Smooth muscle cell (in vitro differentiated cells): ENCODE measurements around the gene SLC29A3. TPM values are rescaled to one million over a fixed set of nuclear protein-coding genes. Genes with fewer than 3 reads are reported as not detected.

Experiments
- DNase-seq: peaks from one replicate; lab custom pipeline; 2025; ENCODE audit not compliant: unreplicated experiment; lab: John Stamatoyannopoulos, UW
- H2AFZ ChIP-seq: fragments of 200-600 bp; sonication (generic); 2 replicates; pipeline ENCODE4 v1.6.0; 2016; ENCODE audit warnings: antibody characterized with exemption, low read depth, mild to moderate bottlenecking
- H3F3A ChIP-seq: fragments of 200-600 bp; sonication (generic); 2 replicates; pipeline ENCODE4 v1.6.0; 2017; ENCODE audit warnings: antibody characterized with exemption, low read depth
- H3K27ac ChIP-seq: fragments of 200-600 bp; sonication (generic); 2 replicates; pipeline ENCODE4 v1.5.1; 2016; ENCODE audit warnings: low read depth, mild to moderate bottlenecking
- H3K27me3 ChIP-seq: fragments of 200-600 bp; sonication (generic); 2 replicates; pipeline ENCODE4 v1.6.1; 2016; ENCODE audit warnings: low read depth, mild to moderate bottlenecking
- H3K36me3 ChIP-seq: fragments of 200-600 bp; sonication (generic); 2 replicates; pipeline ENCODE4 v1.5.1; 2016; ENCODE audit warnings: low read depth
- H3K4me1 ChIP-seq: fragments of 200-600 bp; sonication (generic); 2 replicates; pipeline ENCODE4 v1.5.1; 2016; ENCODE audit warnings: low read depth
- H3K4me2 ChIP-seq: fragments of 200-600 bp; sonication (generic); 2 replicates; pipeline ENCODE4 v1.6.0; 2016; ENCODE audit warnings: mild to moderate bottlenecking
- H3K4me3 ChIP-seq: fragments of 200-600 bp; sonication (generic); 2 replicates; pipeline ENCODE4 v1.5.1; 2016; ENCODE audit warnings: mild to moderate bottlenecking
- H3K79me2 ChIP-seq: fragments of 200-600 bp; sonication (generic); 2 replicates; pipeline ENCODE4 v1.6.0; 2016; ENCODE audit warnings: low read depth, mild to moderate bottlenecking
- H3K9ac ChIP-seq: fragments of 200-600 bp; sonication (generic); 2 replicates; pipeline ENCODE4 v1.6.0; 2016; ENCODE audit warnings: low read depth
- H3K9me3 ChIP-seq: fragments of 200-600 bp; sonication (generic); replicated peaks from 2 replicates; pipeline ENCODE4 v1.5.1; 2016; ENCODE audit warnings: low read depth
- H4K20me1 ChIP-seq: fragments of 200-600 bp; sonication (generic); 2 replicates; pipeline ENCODE4 v1.6.0; 2016; ENCODE audit warnings: low read depth
- CTCF ChIP-seq: fragments of 200-600 bp; sonication (generic); IDR thresholded peaks from 2 replicates; pipeline ENCODE4 v1.5.1; 2017; ENCODE audit warnings: borderline replicate concordance, mild to moderate bottlenecking, antibody characterized with exemption; ENCODE audit not compliant: insufficient read depth, poor library complexity, severe bottlenecking
- WGBS: methylation state at CpG from one replicate; pipeline ENCODE4 v1.1.7; 2016; ENCODE audit warnings: low lambda C conversion rate; 5-methylcytosine and 5-hydroxymethylcytosine counted together
- polyA plus RNA-seq: library from polyadenylated mRNA; unstranded; fragments of >200 nt; fragmentation: Nextera tagmentation; extraction: Ambion mirVana; gene quantifications from 2 replicates; pipeline ENCODE4 v1.2.1, GENCODE V29; 2016
- total RNA-seq: library from RNA; depleted of rRNA; stranded (reverse); fragments of >200 nt; gene quantifications from 2 replicates; pipeline ENCODE4 v1.2.3, GENCODE V29; 2014

The SLC29A3 gene
- total and polyA plus RNA-seq, 2 experiments from 2014 or later = 2.9 to 4.8 TPM

- H3K9ac ChIP-seq = no peak overlapping the region
- H2AFZ ChIP-seq = no peak overlapping the region
- DNase-seq = no peak
- no peaks in the 10 kb centered on the region for H3K27me3 ChIP-seq
- H3K36me3 ChIP-seq = peaks cover 11% of the 10 kb centered on the region
- no peak overlapping the region for H3K4me2 ChIP-seq
- peaks cover 98% of the 10 kb centered on the region for H4K20me1 ChIP-seq
- TF ChIP-seq CTCF = no peak
- no peaks in the 10 kb centered on the region for H3K4me1 ChIP-seq
- 85% methylated on average over 12 of the region's 12 CpGs for WGBS
- no peak overlapping the region for H3K27ac ChIP-seq
- peaks cover 24% of the 10 kb centered on the region for H3K79me2 ChIP-seq
- H3F3A ChIP-seq = no peaks in the 10 kb centered on the region
- H3K4me3 ChIP-seq = no peak overlapping the region
- H3K9me3 ChIP-seq = no peaks in the 10 kb centered on the region
Observed at GRCh38 chr10:71289421-71290130, 29.5 kb upstream of the SLC29A3 start.

- peak overlapping the region; percentile 67 for H3K27ac ChIP-seq
- no peaks in the 10 kb centered on the region for H3K9me3 ChIP-seq
- TF ChIP-seq CTCF = no peak
- no peak overlapping the region for H3K4me3 ChIP-seq
- peaks cover 22% of the 10 kb centered on the region for H3K79me2 ChIP-seq
- no peak for DNase-seq
- no peak overlapping the region for H2AFZ ChIP-seq
- H3K36me3 ChIP-seq = peaks cover 16% of the 10 kb centered on the region
- no peaks in the 10 kb centered on the region for H3K4me1 ChIP-seq
- H3F3A ChIP-seq = no peaks in the 10 kb centered on the region
- no peaks in the 10 kb centered on the region for H3K27me3 ChIP-seq
- H4K20me1 ChIP-seq = peaks cover 98% of the 10 kb centered on the region
- H3K4me2 ChIP-seq = no peak overlapping the region
- no peak overlapping the region for H3K9ac ChIP-seq
- 79% methylated on average over 3 of the region's 3 CpGs for WGBS
Observed at GRCh38 chr10:71290331-71290730, 28.7 kb upstream of the SLC29A3 start.

- H3K79me2 ChIP-seq = peaks cover 15% of the 10 kb centered on the region
- peaks cover 98% of the 10 kb centered on the region for H4K20me1 ChIP-seq
- no peak overlapping the region for H2AFZ ChIP-seq
- no peak overlapping the region for H3K4me3 ChIP-seq
- no peak for TF ChIP-seq CTCF
- no peaks in the 10 kb centered on the region for H3F3A ChIP-seq
- peak overlapping the region; percentile 67 for H3K27ac ChIP-seq
- H3K36me3 ChIP-seq = peaks cover 21% of the 10 kb centered on the region
- DNase-seq = no peak
- no peak overlapping the region for H3K9ac ChIP-seq
- no peaks in the 10 kb centered on the region for H3K27me3 ChIP-seq
- no peak overlapping the region for H3K4me2 ChIP-seq
- WGBS = 84% methylated on average over 26 of the region's 26 CpGs
- H3K4me1 ChIP-seq = no peaks in the 10 kb centered on the region
- H3K9me3 ChIP-seq = no peaks in the 10 kb centered on the region
Observed at GRCh38 chr10:71290806-71291527, 28.1 kb upstream of the SLC29A3 start.
